H1 (cell line): Measurements from ENCODE around the gene CXCL12. TPM values are rescaled to one million over a fixed set of nuclear protein-coding genes. Genes with fewer than 3 reads are reported as not detected.

Experiments
- KDM4A ChIP-seq: IDR thresholded peaks from one replicate; pipeline ENCODE4 v1.7.1; 2012; ENCODE audit warnings: low read depth, mild to moderate bottlenecking, moderate library complexity, low read length, inconsistent platforms; ENCODE audit not compliant: severe bottlenecking
- RAD21 ChIP-seq, 2 experiments: IDR thresholded peaks in 1 of 2; conservative IDR thresholded peaks in 1 of 2; 2 replicates each; pipeline ENCODE4 v1.6.1; 2011; ENCODE audit warnings: low read depth in 2 of 2, low read length in 2 of 2, improper control_type of control experiment in 1 of 2, inconsistent platforms in 1 of 2, mild to moderate bottlenecking in 1 of 2, moderate library complexity in 1 of 2
- RFX5 ChIP-seq: IDR thresholded peaks from 2 replicates; pipeline ENCODE4 v1.6.1; 2011; ENCODE audit warnings: low read depth, low read length, improper control_type of control experiment, borderline replicate concordance
- SAP30 ChIP-seq: fragments of 300-600 bp; sonication (generic); IDR thresholded peaks from 2 replicates; pipeline ENCODE4 v1.7.1; 2012; ENCODE audit warnings: low read length, moderate library complexity, mild to moderate bottlenecking, inconsistent platforms; ENCODE audit not compliant: insufficient read depth, insufficient replicate concordance
- polyA plus RNA-seq, 7 experiments: library from polyadenylated mRNA; depleted of rRNA in 3 of 7; stranded (reverse) in 5 of 7; unstranded in 2 of 7; fragments of >200 nt in 5 of 7; fragments of 200-250 nt in 2 of 7; gene quantifications; 1 replicate in 5 of 7; 2 replicates in 1 of 7; 4 replicates in 1 of 7; pipeline versions ENCODE4 v1.2.1 to v1.2.3, GENCODE V29; 2011 to 2013; ENCODE audit warnings: missing spikeins in 2 of 7, mixed read lengths in 2 of 7
- total RNA-seq: library from RNA; stranded (reverse); fragmentation: NEBNext Ultra II Directional; extraction: Animal tissue kit (Norgen Biotek cat#: 25700); gene quantifications from 2 replicates; pipeline ENCODE4 v1.2.1, GENCODE V29; 2021
- TF ChIP-seq, protein P1 (sequence below): IDR thresholded peaks from 2 replicates; pipeline ENCODE4 v1.6.1; 2012; ENCODE audit warnings: low read length, inconsistent platforms
- TF ChIP-seq, protein P2 (sequence below): IDR thresholded peaks from 2 replicates; pipeline ENCODE4 v1.6.1; 2011; ENCODE audit warnings: low read depth, mild to moderate bottlenecking, low read length; ENCODE audit not compliant: insufficient read depth

CXCL12 gene
- total and polyA plus RNA-seq, 2 of the 8 experiments (the other 6 are each of a cell fraction or from before 2014, with no cell fraction given): 51.4 to 53.8 TPM

DNA sequence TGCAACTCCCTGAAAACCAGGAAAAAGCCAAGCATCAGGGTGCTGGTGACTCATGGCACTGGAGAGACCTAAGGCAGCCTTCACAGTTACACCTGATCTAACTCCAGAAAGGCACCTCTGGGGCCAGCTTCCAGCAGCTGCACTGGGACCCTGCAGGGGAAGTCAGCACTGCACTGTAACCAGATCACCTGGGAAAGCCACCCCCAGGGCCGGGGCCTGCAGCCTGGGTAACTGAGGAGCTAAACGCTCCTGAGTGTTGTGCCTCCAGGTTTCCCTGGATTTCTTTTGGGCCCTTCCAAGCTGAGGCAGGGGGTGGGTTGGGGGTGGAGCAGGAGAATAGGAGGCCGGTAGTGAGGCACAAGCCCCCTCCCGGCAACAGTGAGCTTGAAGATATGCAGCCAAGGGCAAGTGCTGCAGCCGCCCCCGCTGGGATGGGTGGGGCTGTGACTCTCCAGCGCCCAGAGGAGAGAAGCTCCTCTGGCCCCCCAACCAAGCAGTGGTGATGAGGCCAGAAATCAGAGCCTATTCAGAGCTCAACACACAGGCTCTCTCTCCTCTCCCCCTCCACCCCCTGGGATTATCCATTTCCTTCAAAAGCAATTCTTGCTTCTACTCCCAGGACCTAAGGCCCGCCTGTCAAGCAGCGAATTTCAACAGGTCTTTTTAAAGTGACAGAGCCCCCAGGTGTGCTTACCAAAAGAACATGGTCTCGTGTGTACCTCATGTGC lies 2.6 kb downstream of the CXCL12 start (continued):
- TF ChIP-seq RFX5: no peak
- no peak for TF ChIP-seq SAP30
- no peak for TF ChIP-seq KDM4A
- peak in 1 of 2 experiments; percentile 14; a peak in 1 of 4 replicates for TF ChIP-seq RAD21 (IDR thresholded peaks at IDR 0.05 in 1 of 2, conservative IDR thresholded peaks at IDR 0.05 in 1 of 2; ENCODE audit: low read depth in 2 of 2, low read length in 2 of 2)
- TF ChIP-seq, protein P1, sequence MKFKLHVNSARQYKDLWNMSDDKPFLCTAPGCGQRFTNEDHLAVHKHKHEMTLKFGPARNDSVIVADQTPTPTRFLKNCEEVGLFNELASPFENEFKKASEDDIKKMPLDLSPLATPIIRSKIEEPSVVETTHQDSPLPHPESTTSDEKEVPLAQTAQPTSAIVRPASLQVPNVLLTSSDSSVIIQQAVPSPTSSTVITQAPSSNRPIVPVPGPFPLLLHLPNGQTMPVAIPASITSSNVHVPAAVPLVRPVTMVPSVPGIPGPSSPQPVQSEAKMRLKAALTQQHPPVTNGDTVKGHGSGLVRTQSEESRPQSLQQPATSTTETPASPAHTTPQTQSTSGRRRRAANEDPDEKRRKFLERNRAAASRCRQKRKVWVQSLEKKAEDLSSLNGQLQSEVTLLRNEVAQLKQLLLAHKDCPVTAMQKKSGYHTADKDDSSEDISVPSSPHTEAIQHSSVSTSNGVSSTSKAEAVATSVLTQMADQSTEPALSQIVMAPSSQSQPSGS: no peak
- TF ChIP-seq, protein P2, sequence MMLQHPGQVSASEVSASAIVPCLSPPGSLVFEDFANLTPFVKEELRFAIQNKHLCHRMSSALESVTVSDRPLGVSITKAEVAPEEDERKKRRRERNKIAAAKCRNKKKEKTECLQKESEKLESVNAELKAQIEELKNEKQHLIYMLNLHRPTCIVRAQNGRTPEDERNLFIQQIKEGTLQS: no peak
